Measurements from ENCODE around the gene CLIC3.
A peak's percentile ranks its signal among the peaks of the same experiment; 100 is the strongest.

Gene CLIC3, protein sequence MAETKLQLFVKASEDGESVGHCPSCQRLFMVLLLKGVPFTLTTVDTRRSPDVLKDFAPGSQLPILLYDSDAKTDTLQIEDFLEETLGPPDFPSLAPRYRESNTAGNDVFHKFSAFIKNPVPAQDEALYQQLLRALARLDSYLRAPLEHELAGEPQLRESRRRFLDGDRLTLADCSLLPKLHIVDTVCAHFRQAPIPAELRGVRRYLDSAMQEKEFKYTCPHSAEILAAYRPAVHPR

DNA sequence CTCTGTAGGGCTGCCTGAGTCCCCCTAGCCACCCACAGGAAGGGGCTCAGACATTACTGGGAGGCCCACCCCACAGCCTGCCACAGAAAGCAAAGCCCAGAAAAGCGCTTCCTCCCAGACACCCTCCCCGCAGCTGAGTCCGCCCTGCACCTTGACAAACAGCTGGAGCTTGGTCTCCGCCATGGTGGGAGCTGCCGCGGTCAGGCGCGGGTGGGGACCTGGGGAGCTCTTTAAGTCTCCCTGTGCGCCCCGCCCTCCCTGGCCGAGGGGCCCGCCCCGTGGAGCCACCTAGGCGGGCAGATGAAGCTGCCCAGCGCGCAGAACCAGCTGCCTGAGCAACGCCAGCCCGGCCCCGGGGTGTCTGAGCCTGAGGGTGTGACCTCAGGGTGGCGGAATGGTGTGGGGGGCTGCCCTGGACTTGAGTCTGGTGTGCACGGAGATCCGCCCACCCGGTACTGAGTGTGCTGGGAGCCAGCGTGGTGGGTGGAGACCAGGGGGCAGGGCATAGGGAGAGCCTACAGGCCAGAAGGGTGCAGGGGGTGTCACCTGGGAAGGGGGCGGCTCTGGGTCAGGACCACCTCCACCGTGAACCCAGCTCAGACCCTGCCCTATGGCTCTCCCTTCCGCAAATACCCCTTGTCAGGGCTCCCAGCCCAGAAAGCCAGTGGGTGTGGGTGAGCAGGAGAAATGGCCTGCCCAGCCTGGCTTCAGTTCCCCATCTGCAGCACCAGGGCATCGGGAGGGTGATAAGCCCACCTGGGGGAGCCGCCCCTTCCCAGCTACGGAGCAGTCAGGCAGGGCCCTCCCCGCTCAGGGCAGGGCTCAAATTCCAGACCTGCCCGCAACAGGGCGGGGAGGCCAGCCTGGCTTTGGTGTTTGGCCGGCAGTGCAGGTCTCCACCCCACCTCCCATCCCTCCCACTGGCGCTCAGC lies at the start of gene CLIC3:
Gene CLIC3, minus strand, starts transcription at position 208 of the 932 bp plus-strand sequence. Its CDS starts 25 bp downstream, at position 183.
- peak within 1 kb of the TSS; percentile 54 for H3K4me3 Mint-ChIP-seq
- H3K27me3 Mint-ChIP-seq, result peaks cover 10% of the 10 kb centered on the region
- no peak for ATAC-seq
- no peaks in the 10 kb centered on the region for H3K36me3 Mint-ChIP-seq
- peaks cover 72% of the 10 kb centered on the region for H3K4me1 Mint-ChIP-seq
- peak within 1 kb of the TSS; percentile 81 for H3K27ac Mint-ChIP-seq
- no peaks in the 10 kb centered on the region for H3K9me3 Mint-ChIP-seq

DNA sequence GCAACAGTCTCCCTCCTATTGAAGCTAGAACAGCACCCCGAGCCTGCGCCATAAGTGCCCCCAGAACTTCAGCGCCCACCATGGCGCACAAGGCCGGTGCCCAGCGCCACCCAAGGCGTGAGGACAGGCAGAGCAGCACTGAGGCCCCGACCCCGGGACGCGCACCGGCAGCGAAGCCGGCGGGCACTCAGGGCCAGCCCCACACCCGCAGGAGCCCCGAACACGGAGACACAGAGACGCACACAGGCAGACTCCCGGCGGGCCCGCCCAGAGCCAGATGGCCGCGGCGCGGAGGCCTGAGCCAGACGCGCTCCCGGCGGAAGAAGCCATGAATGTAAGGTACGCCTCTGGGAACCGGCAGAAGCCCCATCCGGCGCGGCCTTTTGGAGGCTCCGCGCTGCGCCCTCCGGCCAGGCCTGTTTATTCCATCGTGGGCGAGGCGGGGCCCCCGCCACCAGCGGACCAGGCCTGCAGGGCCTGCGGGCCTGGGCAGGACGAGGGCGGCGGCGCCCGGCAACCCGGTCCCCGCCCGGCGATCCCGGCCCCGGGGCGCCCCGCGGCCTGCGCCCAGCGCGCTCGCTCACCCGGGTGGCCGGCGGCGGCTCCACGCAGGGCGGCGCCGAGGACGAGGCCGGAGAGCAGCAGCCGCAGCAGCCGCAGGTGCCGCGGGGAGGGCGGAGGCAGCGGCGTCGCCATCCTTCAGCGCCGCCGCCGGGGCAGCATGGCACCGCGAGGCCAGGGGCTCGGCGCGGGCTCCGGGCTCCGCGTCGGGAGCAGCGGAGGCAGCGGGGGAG lies 49.1 kb upstream of the CLIC3 start:
- no peaks in the 10 kb centered on the region for H3K36me3 Mint-ChIP-seq
- peaks cover 91% of the 10 kb centered on the region for H3K27me3 Mint-ChIP-seq
- H3K4me1 Mint-ChIP-seq, result peaks cover 15% of the 10 kb centered on the region
- H3K4me3 Mint-ChIP-seq, result peak overlapping the region; percentile 29
- H3K9me3 Mint-ChIP-seq, result no peaks in the 10 kb centered on the region
- no peak for ATAC-seq
- no peak overlapping the region for H3K27ac Mint-ChIP-seq

DNA sequence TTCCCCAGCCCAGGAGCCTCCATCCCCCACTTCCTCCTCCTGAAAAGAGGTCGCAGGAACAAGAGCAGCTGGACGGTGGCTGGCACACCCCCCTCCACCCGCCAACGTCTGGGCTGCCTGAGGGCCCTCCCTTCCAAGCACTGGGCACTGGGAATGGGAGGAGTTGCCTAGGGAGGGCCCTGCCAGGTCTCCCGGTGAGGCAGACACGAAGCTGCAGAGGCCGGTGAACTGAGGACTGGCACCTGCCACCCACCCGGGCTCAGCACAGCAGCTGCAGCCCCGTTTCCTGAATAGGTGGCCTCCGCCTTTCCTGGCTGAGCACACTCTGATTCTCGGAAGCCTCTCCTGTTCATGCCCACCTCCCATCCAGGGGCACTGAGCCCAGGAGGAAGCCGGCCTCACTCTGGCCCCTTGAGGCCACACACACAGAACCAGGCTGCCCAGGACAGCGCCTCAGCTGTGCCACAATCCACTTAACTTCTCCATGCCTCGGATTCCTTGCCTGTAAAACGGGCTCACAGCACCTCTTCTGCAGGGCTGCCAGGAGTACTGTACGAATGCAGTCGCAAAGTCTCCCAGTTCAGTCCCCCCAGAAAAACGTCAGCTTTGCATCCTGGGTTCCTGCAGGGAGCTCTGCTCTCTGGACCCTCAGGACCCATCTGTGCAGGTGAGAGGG lies 48.3 kb upstream of the CLIC3 start:
- no peak for ATAC-seq
- Mint-ChIP-seq H3K27me3 (peaks cover 90% of the 10 kb centered on the region), H3K36me3 (no peaks in the 10 kb centered on the region), H3K4me3 (peak overlapping the region; percentile 7), H3K4me1 (peaks cover 15% of the 10 kb centered on the region), H3K9me3 (no peaks in the 10 kb centered on the region), H3K27ac (no peak overlapping the region)

DNA sequence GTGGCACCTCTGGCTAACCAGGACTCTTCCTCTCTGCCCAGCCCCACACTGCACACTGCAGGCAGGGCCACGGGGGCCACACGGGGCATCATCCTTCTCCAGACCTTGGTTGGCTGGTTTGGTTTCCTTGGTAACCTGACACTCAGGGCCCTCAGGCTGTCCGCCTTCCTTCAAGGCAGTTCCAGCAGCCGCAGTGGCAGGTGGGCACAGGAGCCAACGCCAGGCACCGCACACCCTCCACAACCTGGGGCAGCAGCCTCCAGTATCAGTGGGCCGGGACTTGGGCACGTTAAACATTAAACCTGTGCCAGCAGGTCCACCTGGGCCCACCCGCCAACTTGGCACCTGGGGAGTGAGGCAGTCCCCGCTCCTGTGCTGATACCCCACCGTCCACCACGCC lies 47.7 kb upstream of the CLIC3 start:
- peaks cover 89% of the 10 kb centered on the region for H3K27me3 Mint-ChIP-seq
- ATAC-seq, result no peak
- no peak overlapping the region for H3K4me3 Mint-ChIP-seq

DNA sequence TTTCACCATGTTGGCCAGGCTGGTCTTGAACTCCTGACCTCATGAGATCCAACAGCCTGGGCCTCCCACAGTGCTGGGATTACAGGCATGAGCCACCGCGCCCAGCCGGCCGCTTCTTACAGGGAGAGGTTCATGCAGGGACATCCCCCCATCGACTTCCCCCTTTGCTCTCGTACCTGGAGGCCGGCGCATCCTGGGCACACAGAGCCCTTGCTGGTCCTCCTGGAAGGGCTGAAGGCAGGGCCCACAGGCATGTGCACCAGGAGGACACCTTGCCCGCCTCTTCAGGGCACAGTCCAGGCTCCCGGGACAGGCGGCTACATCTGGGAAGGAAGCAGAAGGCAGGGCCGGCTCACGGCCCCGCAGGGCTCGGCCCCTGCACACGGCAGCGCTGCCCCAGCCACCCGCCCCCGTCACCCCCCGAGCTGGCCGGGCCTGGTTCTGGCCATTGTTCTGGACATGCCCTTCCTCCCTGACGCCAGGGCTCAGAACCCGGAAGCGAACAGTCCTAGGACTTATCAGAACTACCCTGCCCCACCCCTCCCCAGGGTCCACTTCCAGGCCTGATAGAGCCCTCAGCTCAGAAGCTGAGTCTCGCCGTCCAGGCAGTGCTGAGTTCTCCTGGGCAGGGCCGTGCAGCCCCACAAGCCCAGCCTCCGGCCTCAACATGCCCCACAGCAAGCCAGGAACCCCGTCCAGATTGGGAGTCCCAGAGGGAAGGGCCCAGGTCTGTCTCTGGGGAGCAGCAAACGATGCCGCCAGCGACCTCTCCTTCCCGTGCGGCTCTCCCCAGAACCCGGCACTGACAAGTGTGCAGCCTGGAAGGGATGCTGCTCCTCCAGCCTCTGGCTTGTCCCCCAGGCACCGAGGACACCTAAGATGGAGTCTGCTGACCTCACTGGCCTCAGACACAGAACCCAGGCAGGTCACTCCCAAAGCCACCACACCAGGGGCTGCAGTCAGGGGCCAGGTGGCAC lies 46.7 kb upstream of the CLIC3 start:
- ATAC-seq, result no peak
- no peaks in the 10 kb centered on the region for H3K9me3 Mint-ChIP-seq
- no peak overlapping the region for H3K4me3 Mint-ChIP-seq
- H3K36me3 Mint-ChIP-seq, result no peaks in the 10 kb centered on the region
- peaks cover 15% of the 10 kb centered on the region for H3K4me1 Mint-ChIP-seq
- H3K27ac Mint-ChIP-seq, result no peak overlapping the region
- peaks cover 93% of the 10 kb centered on the region for H3K27me3 Mint-ChIP-seq

More for the DNA sequence above, 47.7 kb upstream of the CLIC3 start:
- Mint-ChIP-seq H3K36me3 (no peaks in the 10 kb centered on the region), H3K4me1 (peaks cover 15% of the 10 kb centered on the region), H3K9me3 (no peaks in the 10 kb centered on the region), H3K27ac (no peak overlapping the region)

DNA sequence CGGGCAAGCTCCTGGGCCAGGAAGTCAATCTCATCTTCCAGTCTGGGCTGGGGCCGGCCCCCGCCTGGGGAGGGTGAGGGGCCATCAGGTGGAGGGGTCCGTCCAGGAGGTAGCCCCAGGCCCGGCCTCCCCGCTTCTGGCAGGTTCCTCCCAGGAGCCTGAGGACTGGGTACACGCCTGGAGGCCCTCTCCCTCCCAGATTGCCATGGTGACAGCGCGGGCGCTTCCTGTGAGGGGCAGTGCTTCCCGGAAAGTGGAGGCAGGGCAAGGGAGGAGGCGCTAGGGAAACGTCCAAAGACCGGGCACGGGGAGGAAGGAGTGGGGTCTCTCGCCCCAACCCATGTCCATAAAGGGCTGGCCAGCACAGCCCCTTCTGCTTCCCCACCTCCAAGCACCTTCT lies 44.8 kb upstream of the CLIC3 start:
- Mint-ChIP-seq H3K27me3 (peaks cover 76% of the 10 kb centered on the region), H3K4me3 (no peak overlapping the region), H3K27ac (no peak overlapping the region), H3K9me3 (no peaks in the 10 kb centered on the region), H3K36me3 (no peaks in the 10 kb centered on the region), H3K4me1 (peaks cover 11% of the 10 kb centered on the region)
- ATAC-seq, result no peak

DNA sequence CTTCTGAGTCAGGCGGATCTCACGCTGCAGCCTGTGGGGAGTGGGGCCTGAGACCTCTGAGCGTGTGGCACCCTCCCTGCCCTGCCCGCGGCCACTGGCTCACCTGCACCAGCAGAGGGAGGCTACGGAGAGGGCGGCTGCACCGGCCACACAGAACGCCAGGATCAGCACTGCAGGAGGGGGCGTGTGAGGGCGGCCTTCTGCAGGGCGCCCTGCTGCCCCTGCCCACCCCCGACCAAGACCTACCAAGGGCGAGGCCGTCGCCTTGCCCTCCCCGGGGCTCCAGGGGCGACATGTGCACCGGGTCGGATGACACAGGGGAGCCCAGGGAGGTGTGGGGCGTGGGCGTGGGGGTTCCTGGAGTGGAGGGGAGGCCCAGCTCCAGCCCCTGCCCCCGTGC lies 44.2 kb upstream of the CLIC3 start:
- no peak overlapping the region for H3K4me3 Mint-ChIP-seq

DNA sequence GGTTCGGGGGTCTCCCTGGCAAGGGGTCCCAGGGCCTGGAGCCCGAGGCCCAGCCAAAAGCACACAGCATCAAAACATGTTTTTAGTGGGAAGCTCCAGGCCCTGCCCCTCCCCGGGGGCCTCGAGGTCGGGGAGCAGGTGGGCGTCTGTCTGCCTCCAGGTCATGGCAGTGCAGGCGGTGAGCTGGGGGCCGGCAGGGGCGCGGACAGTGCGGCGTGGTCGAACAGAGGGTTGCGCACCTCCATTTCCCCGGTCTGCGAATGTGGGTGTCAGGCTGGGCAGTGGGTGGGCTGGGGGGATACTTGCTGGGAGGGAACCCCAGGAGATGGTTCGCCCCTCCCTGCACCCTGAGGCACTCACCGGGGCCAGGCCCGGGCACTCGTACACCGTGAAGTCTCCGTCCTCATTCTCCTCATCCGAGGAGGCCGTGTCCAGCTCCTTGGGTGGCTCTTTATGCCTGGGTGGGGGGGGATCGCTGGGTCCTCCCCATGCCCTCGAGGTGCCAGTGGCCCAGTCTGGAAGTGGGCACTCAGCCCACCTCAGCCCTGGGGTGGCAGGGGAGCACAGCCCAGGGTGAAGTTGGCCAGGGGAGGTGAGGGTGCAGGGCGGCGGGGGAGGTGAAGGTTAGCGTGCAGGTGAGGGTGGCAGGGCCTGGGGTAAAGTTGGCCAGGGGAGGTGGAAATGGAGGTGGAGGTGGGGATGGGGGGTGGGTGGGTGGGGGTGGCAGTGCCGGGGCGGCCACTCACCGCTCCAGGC lies 43.4 kb upstream of the CLIC3 start:
- Mint-ChIP-seq H3K9me3 (no peaks in the 10 kb centered on the region), H3K4me3 (no peak overlapping the region), H3K36me3 (no peaks in the 10 kb centered on the region), H3K4me1 (peaks cover 13% of the 10 kb centered on the region), H3K27me3 (peaks cover 68% of the 10 kb centered on the region), H3K27ac (no peak overlapping the region)
- ATAC-seq, result no peak

More for the DNA sequence above, 44.2 kb upstream of the CLIC3 start:
- no peaks in the 10 kb centered on the region for H3K9me3 Mint-ChIP-seq
- peaks cover 11% of the 10 kb centered on the region for H3K4me1 Mint-ChIP-seq
- ATAC-seq, result peak; percentile 42
- peaks cover 75% of the 10 kb centered on the region for H3K27me3 Mint-ChIP-seq
- H3K27ac Mint-ChIP-seq, result no peak overlapping the region
- H3K36me3 Mint-ChIP-seq, result no peaks in the 10 kb centered on the region

DNA sequence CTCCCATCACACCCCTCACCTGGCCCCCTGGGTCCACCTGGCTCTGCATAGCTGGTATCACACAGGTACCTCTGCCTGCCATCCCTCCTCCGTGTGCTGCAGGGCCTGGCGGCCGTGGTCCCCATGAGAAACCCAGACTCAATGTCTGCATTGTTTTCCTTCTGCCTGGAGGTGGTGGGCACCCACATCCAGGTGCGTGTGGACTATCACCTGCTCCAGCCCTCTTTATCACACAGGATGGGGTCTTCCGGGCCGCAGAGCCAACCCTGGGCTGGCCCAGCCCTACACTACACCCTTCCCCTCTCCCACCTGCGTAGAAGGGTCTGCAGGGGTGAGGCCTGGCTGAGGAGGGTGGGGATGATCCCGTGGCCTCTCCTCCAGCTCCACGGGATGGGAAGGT lies 42.5 kb upstream of the CLIC3 start:
- no peak for ATAC-seq
- H3K27ac Mint-ChIP-seq, result no peak overlapping the region
- no peak overlapping the region for H3K4me3 Mint-ChIP-seq
- H3K36me3 Mint-ChIP-seq, result no peaks in the 10 kb centered on the region
- peaks cover 17% of the 10 kb centered on the region for H3K4me1 Mint-ChIP-seq
- H3K27me3 Mint-ChIP-seq, result peaks cover 59% of the 10 kb centered on the region
- H3K9me3 Mint-ChIP-seq, result no peaks in the 10 kb centered on the region

DNA sequence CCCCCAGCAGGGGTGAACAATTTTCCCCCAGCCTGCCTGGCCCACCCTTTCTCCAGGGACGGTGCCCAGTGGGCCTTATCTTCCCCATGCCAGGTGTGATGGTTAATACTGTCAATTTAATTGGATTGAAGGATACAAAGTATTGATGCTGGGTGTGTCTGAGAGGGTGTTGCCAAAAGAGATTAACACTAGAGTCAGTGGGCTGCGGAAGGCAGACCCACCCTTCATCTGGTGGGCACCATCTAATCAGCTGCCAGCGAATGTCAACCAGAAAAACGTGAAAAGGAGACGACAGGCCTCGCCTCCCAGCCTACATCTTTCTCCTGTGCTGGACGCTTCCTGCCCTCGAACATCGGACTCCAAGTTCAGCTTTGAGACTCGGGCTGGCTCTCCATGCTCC lies 41.1 kb upstream of the CLIC3 start:
- no peaks in the 10 kb centered on the region for H3K36me3 Mint-ChIP-seq
- H3K9me3 Mint-ChIP-seq, result no peaks in the 10 kb centered on the region
- no peak overlapping the region for H3K4me3 Mint-ChIP-seq
- H3K27me3 Mint-ChIP-seq, result peaks cover 45% of the 10 kb centered on the region
- peaks cover 32% of the 10 kb centered on the region for H3K4me1 Mint-ChIP-seq
- H3K27ac Mint-ChIP-seq, result no peak overlapping the region
- ATAC-seq, result no peak

DNA sequence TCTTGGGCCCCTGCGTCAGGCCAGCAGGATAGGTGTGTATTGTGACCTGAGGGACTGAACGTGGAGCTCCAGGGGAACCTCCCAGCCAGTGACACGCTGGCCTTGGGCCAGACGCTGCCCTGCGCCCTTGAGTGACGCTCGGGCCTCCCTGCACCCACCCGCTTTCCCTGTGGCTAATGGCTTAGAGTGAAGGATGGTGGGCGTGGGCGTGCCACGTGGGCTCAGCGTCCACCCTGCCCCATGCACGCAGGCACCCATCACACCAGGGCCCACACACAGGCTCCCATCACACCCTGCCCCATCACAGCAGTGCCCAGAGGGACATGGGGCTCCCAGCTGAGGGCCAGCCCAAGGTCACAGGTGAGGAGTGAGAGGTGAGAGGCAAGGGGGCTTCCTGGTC lies 40.7 kb upstream of the CLIC3 start:
- Mint-ChIP-seq H3K9me3 (no peaks in the 10 kb centered on the region), H3K36me3 (no peaks in the 10 kb centered on the region), H3K4me1 (peaks cover 36% of the 10 kb centered on the region), H3K4me3 (no peak overlapping the region), H3K27me3 (peaks cover 40% of the 10 kb centered on the region), H3K27ac (no peak overlapping the region)
- no peak for ATAC-seq

DNA sequence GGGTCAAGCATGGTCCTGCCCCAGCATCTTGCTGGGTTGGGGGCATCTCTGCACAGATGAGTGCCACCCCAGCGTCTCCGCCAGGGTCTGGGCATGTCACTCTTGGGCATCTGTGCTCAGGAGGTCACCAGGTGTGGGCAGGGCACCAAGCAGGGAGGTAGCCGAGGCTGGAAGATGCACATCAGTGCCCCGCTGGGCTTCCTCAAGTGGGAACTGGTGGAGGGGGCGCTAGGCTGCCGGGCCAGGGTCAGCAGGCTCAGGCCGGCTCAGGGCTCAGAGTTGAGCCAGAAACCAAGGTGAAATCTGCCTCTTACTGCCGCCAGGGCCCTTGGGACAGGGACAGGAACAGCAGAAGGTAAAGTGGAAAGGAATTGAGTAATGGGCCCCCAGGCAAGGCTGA lies 39.6 kb upstream of the CLIC3 start:
- no peaks in the 10 kb centered on the region for H3K36me3 Mint-ChIP-seq
- H3K4me3 Mint-ChIP-seq, result no peak overlapping the region
- H3K9me3 Mint-ChIP-seq, result no peaks in the 10 kb centered on the region
- peaks cover 43% of the 10 kb centered on the region for H3K4me1 Mint-ChIP-seq
- H3K27ac Mint-ChIP-seq, result peak overlapping the region; percentile 92
- no peak for ATAC-seq
- peaks cover 29% of the 10 kb centered on the region for H3K27me3 Mint-ChIP-seq

DNA sequence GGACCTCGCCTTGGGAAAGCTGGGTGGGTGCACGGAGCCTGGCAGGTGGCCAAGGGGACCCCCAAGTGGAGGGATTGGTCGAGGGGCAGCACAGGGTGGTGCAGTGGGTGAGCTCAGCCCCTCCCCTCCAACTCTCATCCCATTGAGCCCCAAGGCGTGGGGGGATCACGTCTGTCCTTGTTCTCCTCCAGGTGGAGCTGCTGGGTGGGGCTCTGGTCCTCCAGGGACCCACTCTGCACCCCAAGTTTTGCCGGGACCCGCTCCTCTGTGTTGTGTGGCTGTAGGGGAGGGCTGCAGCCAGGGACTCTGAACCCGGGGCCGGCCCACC lies 39.1 kb upstream of the CLIC3 start:
- H3K36me3 Mint-ChIP-seq, result no peaks in the 10 kb centered on the region
- peaks cover 24% of the 10 kb centered on the region for H3K27me3 Mint-ChIP-seq
- H3K4me1 Mint-ChIP-seq, result peaks cover 48% of the 10 kb centered on the region
- ATAC-seq, result no peak
- peak overlapping the region; percentile 92 for H3K27ac Mint-ChIP-seq
- no peaks in the 10 kb centered on the region for H3K9me3 Mint-ChIP-seq
- H3K4me3 Mint-ChIP-seq, result peak overlapping the region; percentile 77
